ENCODE measurements around the gene BACH2. TPM values are rescaled to one million over a fixed set of nuclear protein-coding genes. Genes with fewer than 3 reads are reported as not detected.

The BACH2 gene
- total and polyA plus RNA-seq, 12 donors = 0.16 to 4.7 (median 2.4) TPM

DNA sequence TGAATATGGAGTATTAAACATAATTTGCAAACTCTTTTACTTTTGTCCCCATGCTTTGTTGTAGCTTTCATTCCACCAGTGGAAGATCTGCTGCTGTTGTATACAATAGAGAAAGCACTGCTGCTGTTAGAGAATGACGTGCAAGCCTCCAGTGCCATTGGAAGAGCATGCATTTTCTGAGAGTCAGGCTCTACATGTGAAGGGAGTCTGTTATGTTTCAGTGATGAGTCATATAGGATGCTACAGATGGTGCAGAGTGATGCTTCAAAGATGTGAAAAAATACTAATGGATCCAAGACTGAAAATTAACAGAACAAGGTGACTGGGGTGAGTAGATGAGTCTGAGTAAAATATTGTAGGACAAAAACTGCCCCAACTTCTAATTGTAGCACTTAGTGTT lies 22.4 kb upstream of the BACH2 start:
- H3K36me3 ChIP-seq = no peaks in the 10 kb centered on the region
- H3K4me3 ChIP-seq = no peak overlapping the region
- ATAC-seq = no peak
- TF ChIP-seq, protein P1, sequence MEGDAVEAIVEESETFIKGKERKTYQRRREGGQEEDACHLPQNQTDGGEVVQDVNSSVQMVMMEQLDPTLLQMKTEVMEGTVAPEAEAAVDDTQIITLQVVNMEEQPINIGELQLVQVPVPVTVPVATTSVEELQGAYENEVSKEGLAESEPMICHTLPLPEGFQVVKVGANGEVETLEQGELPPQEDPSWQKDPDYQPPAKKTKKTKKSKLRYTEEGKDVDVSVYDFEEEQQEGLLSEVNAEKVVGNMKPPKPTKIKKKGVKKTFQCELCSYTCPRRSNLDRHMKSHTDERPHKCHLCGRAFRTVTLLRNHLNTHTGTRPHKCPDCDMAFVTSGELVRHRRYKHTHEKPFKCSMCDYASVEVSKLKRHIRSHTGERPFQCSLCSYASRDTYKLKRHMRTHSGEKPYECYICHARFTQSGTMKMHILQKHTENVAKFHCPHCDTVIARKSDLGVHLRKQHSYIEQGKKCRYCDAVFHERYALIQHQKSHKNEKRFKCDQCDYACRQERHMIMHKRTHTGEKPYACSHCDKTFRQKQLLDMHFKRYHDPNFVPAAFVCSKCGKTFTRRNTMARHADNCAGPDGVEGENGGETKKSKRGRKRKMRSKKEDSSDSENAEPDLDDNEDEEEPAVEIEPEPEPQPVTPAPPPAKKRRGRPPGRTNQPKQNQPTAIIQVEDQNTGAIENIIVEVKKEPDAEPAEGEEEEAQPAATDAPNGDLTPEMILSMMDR (IDR thresholded peaks at IDR 0.05) = no peak
- DNase-seq = no peak
- no peaks in the 10 kb centered on the region for H3K9me3 ChIP-seq
- 72 to 77% methylated on average over 1 of the region's 1 CpG for WGBS, 2 donors
- no peaks in the 10 kb centered on the region for H3K4me1 ChIP-seq
- H3K27ac ChIP-seq = no peak overlapping the region
- H3K27me3 ChIP-seq = peaks cover 0 to 9% (median 0%) of the 10 kb centered on the region in 7 donors
- intact Hi-C loops (cut with DNase I) = no loop called here

GRCh38 chr6:90315986-90316385 lies 19.3 kb upstream of the BACH2 start:
- no peak for DNase-seq
- Histone ChIP-seq H3K4me1 (no peaks in the 10 kb centered on the region), H3K27me3 (peaks cover 0 to 9% (median 0%) of the 10 kb centered on the region in 7 donors), H3K27ac (no peak overlapping the region), H3K9me3 (no peaks in the 10 kb centered on the region), H3K36me3 (no peaks in the 10 kb centered on the region), H3K4me3 (no peak overlapping the region)
- intact Hi-C loops (cut with DNase I) = no loop called here
- no peak for ATAC-seq
- WGBS, 2 donors = 88% methylated on average over 3 of the region's 3 CpGs
- TF ChIP-seq, protein P1 (IDR thresholded peaks at IDR 0.05) = no peak

- Histone ChIP-seq H3K27ac (no peak overlapping the region), H3K36me3 (no peaks in the 10 kb centered on the region), H3K4me1 (no peaks in the 10 kb centered on the region), H3K9me3 (no peaks in the 10 kb centered on the region), H3K4me3 (no peak overlapping the region), H3K27me3 (peaks cover 0 to 9% (median 0%) of the 10 kb centered on the region in 7 donors)
- ATAC-seq = no peak
- 85 to 89% methylated on average over 4 of the region's 4 CpGs for WGBS, 2 donors
- intact Hi-C loops (cut with DNase I) = no loop called here
- TF ChIP-seq, protein P1 (IDR thresholded peaks at IDR 0.05) = no peak
- DNase-seq = no peak
Observed at GRCh38 chr6:90315354-90315950, 18.8 kb upstream of the BACH2 start.

DNA sequence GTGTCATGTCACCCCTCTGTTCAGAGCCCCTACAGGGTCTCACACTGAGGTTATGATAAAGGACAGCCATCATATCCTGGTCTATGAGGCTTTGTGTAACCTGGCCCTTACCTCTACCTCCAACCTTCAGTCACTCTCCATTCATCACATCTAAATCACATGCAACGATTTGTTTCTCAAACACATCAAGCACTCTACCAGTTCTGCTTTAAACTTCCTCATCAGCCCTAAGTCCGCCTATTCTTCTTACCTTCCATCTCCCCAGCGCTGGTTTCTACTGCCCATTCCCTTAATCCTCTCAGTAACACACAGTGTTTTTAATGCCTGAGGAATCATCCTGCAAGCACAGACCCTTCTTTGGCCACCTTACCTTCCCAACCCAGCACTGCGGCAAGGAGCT lies 17.9 kb upstream of the BACH2 start:
- H3K9me3 ChIP-seq = no peaks in the 10 kb centered on the region
- H3K4me1 ChIP-seq = no peaks in the 10 kb centered on the region
- DNase-seq (no peak), ATAC-seq (no peak)
- TF ChIP-seq, protein P1 (IDR thresholded peaks at IDR 0.05) = no peak
- H3K4me3 ChIP-seq = no peak overlapping the region
- H3K27me3 ChIP-seq = peaks cover 0 to 9% (median 0%) of the 10 kb centered on the region in 7 donors
- intact Hi-C loops (cut with DNase I) = no loop called here
- H3K36me3 ChIP-seq = no peaks in the 10 kb centered on the region
- no peak overlapping the region for H3K27ac ChIP-seq
- WGBS, 2 donors = 93% methylated on average over 4 of the region's 4 CpGs

Data from heart right ventricle (tissue), 16 donors.